GM18909 (cell line): Measurements from ENCODE around the gene APOBEC3B.
"Not testable (repeated sequence)": the region's sequence is repeated elsewhere in the genome, so short reads cannot be mapped to it uniquely, and the experiment has no call there.

ENCODE experiments used
- ATAC-seq: cut with Tn5 transposase; IDR thresholded peaks from one replicate; pipeline ENCODE4 v1.9.1; 2021; ENCODE audit warnings: mild to moderate bottlenecking; ENCODE audit not compliant: unreplicated experiment, poor library complexity

APOBEC3B gene

DNA sequence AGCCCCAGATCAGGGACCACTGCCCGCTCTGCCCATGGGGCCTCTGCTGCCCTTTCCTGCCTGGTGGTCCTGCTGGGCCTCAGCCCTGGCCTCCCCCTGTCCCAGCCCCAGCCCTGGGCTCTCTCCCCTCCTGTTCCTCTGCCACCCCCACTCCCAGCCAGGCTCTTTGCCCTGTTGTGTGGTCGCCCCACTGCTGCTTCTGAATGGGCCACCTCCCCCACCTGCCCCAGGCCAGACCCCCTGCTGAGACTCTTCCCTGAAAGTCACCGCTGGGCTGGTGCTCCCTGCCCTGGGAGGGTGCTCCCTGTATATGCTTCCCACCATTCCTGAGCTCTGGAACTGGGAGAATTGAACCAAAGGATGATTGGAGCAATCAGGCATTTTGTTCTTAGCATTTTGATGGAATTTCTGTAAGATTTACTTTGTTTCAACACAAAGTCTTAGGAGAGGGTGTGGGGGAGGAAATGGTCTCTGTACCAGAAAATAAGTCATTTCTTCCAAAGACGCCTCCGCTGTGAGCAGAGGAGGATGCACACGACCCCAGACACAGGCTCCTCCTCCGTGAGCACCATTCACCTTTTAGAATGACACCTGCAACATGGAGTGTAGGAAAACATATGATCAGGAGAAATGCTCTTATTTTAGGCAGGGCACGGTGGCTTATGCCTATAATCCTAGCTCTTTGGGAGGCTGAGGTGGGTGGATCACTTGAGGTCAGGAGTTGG lies 5.2 kb downstream of the APOBEC3B start:
- no peak for ATAC-seq

DNA sequence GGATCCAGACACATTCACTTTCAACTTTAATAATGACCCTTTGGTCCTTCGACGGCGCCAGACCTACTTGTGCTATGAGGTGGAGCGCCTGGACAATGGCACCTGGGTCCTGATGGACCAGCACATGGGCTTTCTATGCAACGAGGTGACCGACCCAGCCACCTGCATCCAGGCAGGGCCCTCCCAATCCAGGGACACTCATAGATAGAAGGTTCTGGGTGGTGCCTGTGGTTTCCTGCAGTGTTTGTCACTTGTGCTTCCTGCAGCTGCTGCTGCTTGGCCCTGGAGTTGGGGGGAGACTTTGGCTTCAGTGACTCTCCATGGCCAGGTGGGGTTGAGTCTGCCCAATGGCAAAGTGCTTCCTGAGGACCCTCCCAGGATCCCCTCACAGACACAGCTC lies 7.3 kb downstream of the APOBEC3B start:
- ATAC-seq, result no peak

DNA sequence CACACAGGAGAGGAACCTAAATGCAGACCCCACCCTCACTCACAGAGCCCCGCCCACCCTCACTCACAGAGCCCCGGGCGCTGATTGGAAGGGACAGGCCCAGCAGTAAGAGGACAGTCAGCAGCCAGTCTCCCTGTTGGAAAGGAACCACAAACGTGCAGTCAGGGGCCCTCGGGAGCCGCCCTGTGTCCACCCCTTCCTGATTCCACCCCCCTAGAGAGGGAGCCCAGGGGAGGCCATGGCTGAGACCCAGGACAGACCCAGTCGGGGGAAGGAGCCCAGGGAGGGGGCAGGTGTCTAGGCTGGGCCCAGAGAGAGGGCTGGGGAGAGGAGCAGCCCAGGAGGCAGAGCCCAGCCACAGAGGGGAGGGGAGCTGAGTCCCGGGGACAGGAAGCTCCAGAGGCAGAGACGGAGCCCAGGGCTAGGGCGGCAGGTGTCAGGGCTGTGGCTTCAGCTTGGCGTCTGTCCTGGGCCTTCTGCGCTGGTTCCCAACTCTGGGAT lies 10.8 kb downstream of the APOBEC3B start:
- ATAC-seq, result not testable (repeated sequence)

DNA sequence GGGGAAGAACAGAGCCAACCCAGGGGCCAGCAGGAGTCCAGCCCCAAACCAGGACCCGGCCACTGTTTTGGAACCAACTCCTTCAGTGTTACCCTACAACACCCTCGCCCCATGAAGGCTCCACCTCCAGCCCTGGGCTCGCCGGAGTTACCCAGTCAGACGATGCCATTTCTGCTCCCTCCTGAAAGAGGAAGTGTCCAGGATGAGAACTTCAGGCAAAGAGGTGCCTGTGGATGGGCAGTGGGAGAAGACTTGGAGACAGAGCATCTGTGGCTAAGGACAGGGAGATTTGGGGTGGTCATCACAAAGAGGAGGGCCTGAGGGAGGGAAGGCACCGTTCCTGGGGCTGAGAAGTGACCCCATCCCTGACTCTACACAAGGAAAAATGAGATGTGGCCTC lies 14.0 kb downstream of the APOBEC3B start:
- ATAC-seq, result no peak

DNA sequence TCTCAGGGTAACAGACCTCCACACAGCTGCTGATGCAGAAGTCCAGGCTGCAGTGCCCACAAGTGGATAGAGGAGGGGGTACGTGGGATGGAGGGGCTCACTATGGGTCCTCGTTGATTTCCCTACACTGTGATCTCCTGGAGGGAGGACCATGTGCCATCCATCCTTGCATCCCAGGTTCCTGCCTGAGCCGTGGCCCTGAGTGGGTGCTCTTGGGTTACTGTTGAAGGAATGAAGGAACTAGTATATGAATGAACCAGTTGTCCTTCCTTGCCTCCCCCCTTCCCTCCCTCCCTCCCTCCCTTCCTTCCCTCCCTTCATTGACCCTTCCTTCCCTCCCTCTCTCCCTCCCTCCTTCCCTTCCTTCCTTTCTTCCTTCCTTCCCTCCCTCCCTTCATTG lies 15.4 kb downstream of the APOBEC3B start:
- no peak for ATAC-seq

DNA sequence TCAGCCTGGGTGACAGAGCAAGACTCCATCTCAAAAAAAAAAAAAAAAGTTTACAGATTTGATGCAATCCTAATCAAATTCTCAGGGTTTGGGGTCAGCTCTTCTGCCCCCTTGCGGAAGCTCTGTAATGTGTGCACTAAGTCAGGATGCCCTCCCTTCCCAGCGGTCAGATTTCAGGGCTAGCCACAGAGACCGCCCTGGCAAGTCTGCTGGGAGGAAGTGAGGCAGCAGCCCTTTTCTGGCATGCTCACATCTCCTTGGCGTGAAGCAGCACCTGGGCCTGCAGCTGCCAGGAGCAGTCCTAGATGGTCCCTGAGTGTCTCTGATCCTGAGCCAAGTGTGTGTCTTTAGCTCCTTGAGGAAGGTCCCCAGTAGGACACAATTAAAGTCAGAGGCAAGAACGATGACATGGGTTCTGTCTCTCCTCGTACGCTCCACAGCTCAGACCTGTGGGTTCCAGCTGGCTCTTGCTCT lies 21.1 kb downstream of the APOBEC3B start:
- peak; percentile 72 for ATAC-seq

DNA sequence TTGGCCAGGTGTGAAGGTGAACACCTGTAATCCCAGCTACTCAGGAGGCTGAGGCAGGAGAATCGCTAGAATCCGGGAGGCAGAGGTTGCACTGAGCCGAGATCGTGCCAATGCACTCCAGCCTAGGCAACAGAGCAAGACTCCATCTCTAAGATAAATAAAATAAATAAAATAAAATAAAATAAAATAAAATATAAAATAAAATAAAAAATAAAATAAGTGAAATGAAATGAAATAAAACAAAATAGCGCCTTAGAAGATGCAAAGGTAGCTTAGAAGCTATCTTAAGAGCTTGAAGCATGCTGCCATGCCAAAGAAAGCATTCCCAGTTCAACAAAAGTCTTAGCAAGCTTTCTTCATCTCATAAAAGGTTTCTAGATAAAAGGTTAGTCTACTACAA lies 25.0 kb downstream of the APOBEC3B start:
- no peak for ATAC-seq

DNA sequence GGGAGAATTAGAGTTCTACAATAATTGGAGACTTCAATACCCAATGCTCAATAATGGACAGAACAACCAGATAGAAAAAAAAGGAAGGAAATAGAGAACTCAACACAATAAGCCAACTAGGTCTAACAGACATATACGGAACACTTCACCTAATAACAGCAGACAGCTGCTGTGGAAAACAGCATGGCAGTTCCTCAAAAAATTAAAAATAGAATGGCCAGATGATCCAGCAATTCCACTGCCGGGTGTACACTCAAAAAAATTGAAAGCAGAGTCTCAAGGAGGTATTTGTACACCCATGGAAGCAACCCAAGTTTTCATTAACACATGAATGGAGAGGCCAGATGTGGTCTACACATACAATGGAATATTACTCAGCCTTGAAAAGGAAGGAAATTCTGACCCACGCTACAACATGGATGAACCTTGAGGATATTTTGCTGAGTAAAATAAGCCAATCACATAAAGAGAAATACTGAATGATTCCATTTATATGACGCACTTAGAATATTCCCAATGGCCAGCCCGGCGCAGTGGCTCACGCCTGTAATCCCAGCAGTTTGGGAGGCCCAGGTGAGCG lies 26.2 kb downstream of the APOBEC3B start:
- ATAC-seq, result not testable (repeated sequence)

DNA sequence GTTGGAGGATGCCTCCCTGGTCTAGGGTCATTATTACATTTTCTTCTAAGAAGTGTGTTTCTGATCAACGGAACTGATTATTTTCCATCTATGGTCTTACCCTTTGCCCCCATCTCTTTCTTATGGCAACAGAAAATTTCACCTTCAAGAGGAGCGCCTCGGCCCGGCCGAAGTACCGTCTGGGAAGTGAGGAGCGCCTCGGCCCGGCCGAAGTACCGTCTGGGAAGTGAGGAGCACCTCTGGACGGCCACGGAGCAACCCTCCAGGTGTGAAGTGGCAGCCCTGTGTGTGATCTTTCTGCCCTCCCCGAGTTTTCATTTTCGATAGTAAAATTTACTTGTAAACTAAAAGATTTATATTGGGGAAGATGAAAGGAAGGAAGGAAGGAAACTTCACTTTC lies 28.8 kb downstream of the APOBEC3B start:
- ATAC-seq, result no peak

DNA sequence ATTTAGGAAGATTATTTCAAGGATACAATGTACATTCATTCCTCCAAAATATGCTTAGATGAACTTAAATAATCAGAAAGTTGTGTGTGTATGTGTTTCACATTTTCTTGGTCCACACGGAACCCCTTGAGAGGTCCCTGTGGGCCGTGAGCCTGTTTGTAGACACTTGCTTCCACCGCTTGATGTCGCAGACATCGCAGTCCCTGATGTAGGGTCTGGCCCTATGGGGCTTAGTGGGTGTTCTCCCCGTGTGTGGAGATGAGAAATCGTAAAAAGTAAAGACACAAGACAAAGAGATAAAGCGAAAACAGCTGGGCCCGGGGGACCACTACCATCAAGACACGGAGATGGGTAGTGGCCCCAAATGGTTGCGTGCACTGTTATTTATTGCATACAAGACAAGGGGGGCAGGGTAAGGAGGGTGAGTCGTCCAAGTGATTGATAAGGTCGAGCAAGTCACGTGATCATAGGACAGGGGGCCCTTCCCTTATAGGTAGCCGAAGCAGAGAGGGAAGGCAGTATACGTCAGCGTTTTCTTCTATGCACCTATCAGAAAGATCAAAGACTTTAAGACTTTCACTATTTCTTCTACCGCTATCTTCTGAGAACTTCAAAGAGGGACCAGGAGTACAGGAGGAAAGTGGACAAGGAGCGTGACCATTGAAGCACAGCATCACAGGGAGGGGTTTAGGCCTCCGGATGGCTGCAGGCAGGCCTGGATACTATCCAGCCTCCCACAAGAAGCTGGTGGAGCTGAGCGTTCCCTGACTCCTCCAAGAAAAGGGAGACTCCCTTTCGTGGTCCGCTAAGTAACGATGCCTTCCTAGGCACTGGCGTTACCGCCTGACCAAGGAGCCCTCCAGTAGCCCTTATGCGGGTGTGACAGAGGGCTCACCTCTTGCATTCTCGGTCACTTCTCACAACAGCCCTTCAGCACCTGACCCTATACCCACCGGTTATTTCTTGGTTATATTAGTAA lies 30.7 kb downstream of the APOBEC3B start:
- ATAC-seq, result no peak

DNA sequence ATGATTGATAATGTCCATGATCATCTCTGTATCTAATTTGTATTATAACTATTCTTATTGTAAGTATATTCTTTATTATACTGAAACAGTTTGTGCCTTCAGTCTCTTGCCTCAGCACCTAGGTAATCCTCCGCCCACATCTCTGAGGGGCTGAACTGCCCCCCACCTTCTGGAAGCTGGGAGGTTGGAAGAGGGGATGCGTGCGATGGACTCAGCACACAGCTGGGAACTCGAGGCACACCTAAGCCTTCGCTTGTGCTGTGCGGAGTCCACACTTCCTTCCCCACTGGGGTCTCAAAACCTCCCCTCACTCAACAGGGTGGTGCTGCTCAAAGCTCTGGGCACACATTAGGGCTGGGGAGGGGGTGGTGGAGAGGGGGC lies 31.4 kb downstream of the APOBEC3B start:
- ATAC-seq, result peak; percentile 16

DNA sequence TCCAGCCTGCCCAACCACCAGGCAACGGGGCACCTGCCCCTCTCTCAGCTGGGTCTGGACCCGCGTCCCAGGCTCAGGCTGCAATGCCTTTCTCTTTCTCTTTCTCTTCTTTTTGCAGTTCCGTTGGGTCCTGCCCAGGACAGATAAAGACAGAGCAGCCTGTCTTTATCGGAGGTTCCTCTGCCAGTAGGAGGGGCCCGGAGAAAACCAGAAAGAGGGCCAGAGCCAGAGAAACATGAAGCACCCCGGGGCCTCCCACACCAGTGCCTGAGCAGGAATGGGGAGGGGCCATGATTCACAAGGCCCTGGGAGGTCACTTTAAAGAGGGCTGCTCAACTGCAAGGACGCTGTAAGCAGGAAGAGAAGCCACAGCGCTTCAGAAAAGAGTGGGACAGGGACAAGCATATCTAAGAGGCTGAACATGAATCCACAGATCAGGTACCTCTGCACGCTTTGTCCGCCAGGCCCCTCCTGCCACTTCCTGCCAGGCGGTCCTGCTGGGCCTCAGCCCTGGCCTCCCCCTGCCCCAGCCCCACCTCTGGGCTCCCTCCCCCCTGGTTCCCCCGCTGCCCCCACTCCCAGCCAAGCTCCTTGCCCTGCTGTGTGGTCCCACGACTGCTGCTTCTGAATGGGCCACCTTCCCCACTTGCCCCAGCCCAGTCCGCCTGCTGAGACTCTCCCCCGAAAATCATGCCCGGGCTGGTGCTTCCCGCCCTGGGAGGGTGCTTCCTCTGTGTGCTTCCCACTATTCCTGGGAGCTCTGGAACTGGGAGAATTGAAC lies 32.0 kb downstream of the APOBEC3B start, which contains the start of gene APOBEC3C:
TSS of gene APOBEC3C (plus strand) at position 316 of the 781 bp plus-strand sequence. CDS start at position 422, 106 bp downstream.
- ATAC-seq, result peak; percentile 85

DNA sequence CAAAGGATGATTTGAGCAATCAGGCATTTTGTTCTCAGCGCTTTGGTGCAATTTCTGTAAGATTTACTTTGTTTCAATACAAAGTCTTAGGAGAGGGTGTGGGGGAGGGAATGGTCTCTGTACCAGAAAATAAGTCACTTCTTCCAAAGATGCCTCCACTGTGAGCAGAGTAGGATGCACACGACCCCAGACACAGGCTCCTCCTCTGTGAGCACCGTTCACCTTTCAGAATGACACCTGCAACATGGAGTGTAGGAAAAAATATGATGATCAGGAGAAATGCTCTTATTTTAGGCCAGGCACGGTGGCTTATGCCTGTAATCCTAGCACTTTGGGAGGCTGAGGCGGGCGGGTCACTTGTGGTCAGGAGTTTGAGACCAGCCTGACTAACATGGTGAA lies 32.6 kb downstream of the APOBEC3B start:
- not testable (repeated sequence) for ATAC-seq

DNA sequence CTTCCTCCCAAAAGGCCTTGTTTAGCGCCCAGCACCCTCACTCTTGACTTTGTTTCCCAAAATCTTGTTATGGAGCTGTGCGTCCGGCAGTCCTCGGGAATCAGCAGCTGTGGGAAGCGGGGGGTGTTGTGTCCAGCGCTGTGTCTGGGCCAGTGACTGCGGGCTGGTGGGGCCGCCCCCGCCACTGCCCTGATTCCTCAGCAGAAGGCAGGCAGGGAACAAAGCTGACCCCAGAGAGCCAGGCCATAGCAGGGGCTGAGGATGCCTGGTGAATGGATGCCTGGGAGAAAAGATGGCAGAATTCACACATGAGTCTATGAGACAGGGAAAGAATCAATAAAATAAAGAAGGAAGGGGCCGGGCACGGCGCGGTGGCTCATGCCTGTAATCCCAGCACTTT lies 34.4 kb downstream of the APOBEC3B start:
- no peak for ATAC-seq

DNA sequence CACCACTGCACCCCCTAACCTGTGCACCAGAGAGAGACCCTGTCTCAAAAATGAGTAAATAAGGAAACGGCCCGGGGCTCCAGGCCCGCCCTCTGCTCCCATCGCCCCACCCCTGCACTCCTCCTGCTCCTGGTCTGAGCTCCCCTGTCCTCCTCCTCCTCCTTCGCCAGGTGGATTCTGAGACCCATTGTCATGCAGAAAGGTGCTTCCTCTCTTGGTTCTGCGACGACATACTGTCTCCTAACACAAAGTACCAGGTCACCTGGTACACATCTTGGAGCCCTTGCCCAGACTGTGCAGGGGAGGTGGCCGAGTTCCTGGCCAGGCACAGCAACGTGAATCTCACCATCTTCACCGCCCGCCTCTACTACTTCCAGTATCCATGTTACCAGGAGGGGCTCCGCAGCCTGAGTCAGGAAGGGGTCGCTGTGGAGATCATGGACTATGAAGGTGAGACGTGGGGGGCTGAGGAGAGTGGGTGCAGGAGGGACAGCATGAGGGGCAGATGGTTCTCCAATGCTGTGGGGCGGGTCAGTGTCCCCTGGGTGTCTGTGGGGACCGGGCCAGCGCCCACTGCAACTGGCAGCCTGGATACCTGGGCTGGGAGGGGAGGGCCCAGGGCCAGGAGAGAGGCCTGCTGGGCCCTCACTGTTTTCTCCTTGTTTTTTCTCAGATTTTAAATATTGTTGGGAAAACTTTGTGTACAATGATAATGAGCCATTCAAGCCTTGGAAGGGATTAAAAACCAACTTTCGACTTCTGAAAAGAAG lies 35.6 kb downstream of the APOBEC3B start:
- no peak for ATAC-seq

DNA sequence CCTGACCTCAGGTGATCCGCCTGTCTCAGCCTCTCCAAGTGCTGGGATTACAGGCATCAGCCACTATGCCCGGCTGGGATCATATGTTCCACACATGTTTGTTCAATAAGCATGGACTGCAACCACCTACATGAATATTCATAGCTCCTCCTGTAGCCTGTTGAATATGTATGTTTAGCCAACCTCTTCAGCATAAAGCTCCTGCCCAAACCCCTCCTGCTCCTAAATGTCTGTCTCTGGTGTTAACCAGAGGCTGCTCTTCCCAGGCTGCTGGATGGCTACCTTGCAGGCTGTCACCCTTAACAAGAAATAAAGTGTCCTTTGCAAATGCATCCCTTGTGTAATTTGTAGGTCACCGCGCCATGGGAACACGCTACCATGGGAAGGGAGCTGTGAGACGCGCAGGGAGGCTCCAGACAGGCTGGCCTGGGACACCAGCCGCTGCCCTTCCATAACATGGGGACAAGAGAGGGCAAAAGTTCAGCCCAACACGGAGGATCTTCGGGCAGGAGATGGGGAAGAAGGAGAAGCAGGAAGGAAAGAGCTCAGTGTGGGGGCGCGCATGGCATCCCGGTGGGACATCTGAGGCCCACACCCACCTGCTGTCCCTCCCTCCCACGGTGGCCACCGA lies 38.0 kb downstream of the APOBEC3B start:
- peak; percentile 5 for ATAC-seq

DNA sequence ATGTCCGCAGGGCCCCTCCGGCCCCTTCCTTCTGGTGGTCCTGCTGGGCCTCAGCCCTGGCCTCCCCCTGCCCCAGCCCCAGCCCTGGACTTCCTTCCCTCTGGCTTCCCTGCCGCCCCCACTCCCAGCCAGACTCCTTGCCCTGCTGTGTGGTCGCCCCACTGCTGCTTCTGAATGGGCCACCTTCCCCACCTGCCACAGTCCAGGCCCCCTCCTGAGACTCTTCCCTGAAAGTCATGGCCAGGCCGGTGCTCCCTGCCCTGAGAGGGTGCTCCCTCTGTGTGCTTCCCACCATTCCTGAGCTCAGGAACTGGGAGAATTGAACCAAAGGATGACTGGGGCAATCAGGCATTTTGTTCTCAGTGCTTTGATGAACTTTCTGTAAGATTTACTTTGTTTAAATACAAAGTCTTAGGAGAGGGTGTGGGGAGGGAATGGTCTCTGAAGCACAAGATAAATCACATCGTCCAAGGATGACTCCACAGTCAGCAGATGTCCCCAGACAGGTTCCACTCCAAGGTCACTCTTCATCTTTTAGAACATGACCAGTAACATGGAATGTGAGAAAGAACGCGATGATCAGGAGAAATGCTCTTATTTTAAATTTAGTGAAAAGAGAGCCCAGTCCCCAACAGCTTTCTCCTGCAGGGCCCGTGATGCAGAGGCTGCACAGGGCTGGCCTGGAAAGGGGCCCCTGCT lies 39.6 kb downstream of the APOBEC3B start:
- no peak for ATAC-seq
